T-helper 17 cell (primary cell): ENCODE results near the gene FMN1. TPM values are rescaled to one million over a fixed set of nuclear protein-coding genes. Genes with fewer than 3 reads are reported as not detected.

Experiments
- ATAC-seq: fragments of 150-1000 bp; cut with Tn5 transposase; 2 replicates; pipeline ENCODE4 v1.10.0; 2021; ENCODE audit warnings: mild to moderate bottlenecking, moderate library complexity
- DNase-seq, 3 donors: peaks; one replicate each; pipeline versions ENCODE4 v3.0.0 to v3.0.0-alpha.2; 2020 to 2021
- H3K9me3 ChIP-seq: one replicate; pipeline ENCODE4 v1.7.0; 2013; ENCODE audit warnings: low read length, mild to moderate bottlenecking; ENCODE audit not compliant: control insufficient read depth, poor library complexity, severe bottlenecking
- H3K27ac Mint-ChIP-seq: one replicate; pipeline ENCODE4 v1.8.0; 2022; ENCODE audit warnings: mild to moderate bottlenecking, moderate library complexity, mixed read lengths
- H3K27me3 Mint-ChIP-seq: one replicate; pipeline ENCODE4 v1.8.0; 2022; ENCODE audit warnings: mixed read lengths
- H3K36me3 Mint-ChIP-seq: one replicate; pipeline ENCODE4 v1.8.0; 2022; ENCODE audit warnings: low read depth, mixed read lengths
- H3K4me1 Mint-ChIP-seq: one replicate; pipeline ENCODE4 v1.8.0; 2022; ENCODE audit warnings: mild to moderate bottlenecking, mixed read lengths
- H3K4me3 Mint-ChIP-seq: one replicate; pipeline ENCODE4 v1.8.0; 2022; ENCODE audit warnings: mild to moderate bottlenecking, moderate library complexity, mixed read lengths
- total RNA-seq, 4 donors: library from RNA in 2 of 4; stranded (reverse) in 2 of 4; gene quantifications; one replicate each; pipeline ENCODE4 v1.2.3 and lab custom pipeline; 2022 to 2026

FMN1 gene
- total RNA-seq, 2 donors from 2014 or later = 18.7 to 35.2 TPM

DNA sequence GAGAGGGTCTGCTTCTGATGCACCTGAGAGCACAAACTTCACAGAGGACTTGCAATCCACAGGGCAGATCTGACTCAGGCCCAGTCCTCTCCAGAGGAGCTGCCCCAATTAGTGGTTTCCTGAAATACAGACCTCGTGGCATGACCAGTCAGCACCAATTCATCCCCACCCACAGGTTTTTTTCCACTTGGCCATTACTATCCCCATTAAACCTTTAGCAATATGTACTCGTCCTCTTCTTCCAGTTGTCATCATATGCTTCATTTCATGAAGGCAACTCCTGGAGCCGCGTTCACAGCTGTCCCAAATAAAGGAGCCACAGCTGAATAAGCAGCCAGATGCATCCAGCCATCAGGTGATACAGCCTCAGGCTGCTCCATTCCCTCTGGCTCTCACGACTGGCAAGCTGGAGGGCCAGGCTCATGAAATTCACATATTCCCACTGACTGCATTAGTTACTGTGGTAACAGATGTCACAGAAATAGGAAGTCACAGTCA, 163.1 kb downstream of the FMN1 start:
- ATAC-seq = no peak
- H3K27me3 Mint-ChIP-seq = peaks cover 10% of the 10 kb centered on the region
- H3K4me3 Mint-ChIP-seq = no peak overlapping the region

DNA sequence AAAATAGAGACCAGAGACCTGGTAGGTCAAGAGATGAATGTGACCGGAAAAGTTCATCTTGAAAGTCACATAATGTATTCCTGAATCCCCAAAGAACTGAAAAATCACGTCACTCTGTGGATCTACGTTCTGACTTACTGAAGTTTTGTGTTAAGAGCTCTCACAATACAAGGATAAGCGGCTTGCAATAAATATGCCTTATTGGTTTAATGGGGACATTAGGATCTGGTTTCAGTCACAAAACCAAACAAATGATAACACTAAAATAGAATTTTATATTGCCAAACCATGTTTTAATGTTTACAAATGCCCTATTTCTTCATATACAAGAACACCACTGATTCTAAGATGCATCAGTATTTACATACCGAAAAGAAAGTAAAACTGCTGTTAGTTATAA, 164.2 kb downstream of the FMN1 start:
- peaks cover 10% of the 10 kb centered on the region for H3K27me3 Mint-ChIP-seq
- peak overlapping the region; percentile 82 for H3K27ac Mint-ChIP-seq
- H3K4me3 Mint-ChIP-seq = no peak overlapping the region
- H3K36me3 Mint-ChIP-seq = no peaks in the 10 kb centered on the region
- ATAC-seq = no peak
- H3K9me3 ChIP-seq = no peaks in the 10 kb centered on the region
- DNase-seq = no peak
- peaks cover 22% of the 10 kb centered on the region for H3K4me1 Mint-ChIP-seq

More for the DNA sequence above, 163.1 kb downstream of the FMN1 start:
- no peak for DNase-seq
- H3K27ac Mint-ChIP-seq = no peak overlapping the region
- peaks cover 27% of the 10 kb centered on the region for H3K4me1 Mint-ChIP-seq
- no peaks in the 10 kb centered on the region for H3K36me3 Mint-ChIP-seq
- H3K9me3 ChIP-seq = no peaks in the 10 kb centered on the region

DNA sequence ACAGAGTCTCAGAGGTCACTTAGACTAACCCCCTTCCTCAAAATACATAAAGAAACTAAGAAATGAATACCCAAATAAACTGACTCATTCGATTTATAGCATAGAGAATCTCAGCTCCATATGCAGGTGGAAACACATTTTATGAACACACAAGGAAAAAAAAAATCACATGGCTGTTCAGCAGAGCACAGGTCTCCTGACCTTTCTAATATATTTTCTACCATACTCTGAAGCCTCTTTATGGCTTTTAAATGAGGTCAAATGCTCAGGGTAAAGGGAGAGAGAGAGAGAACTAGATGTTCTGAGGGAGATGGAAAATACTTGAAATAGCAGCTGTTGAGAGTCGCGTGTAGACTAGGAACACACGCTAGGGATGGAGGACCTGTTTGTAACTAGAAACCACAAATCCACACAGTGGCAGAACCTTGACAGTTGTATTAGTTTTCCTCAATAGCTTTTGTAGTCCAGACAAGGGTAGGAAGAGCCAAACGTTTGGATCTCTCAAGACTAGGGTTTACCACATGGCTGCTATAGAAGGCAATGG, 165.3 kb downstream of the FMN1 start:
- Mint-ChIP-seq H3K4me3 (peak overlapping the region; percentile 36), H3K4me1 (peaks cover 22% of the 10 kb centered on the region), H3K36me3 (no peaks in the 10 kb centered on the region), H3K27ac (peak overlapping the region; percentile 82), H3K27me3 (peaks cover 10% of the 10 kb centered on the region)
- ATAC-seq (no peak), DNase-seq (no peak)
- H3K9me3 ChIP-seq = no peaks in the 10 kb centered on the region

DNA sequence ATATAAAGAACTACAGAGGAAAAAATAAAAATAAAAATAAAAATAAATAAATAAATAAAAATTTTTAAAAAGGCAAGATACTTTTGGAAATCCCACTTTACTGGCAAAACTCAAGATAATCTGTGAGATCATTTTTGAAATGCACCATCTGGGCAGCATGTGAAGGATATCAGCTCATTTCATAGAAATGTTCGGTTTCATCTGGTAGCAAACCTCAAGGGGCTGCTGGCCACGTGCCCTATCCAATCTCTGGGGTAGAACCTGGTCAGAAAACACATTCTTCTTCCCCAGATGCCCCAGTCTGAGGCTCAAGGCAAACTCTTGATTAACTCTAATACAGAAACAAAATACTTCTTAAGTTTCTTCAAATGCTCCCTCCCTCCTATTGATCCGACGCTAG, 166.0 kb downstream of the FMN1 start:
- Mint-ChIP-seq H3K36me3 (no peaks in the 10 kb centered on the region), H3K27me3 (peaks cover 10% of the 10 kb centered on the region), H3K27ac (peak overlapping the region; percentile 82), H3K4me1 (peaks cover 23% of the 10 kb centered on the region), H3K4me3 (no peak overlapping the region)
- DNase-seq (no peak), ATAC-seq (no peak)
- no peaks in the 10 kb centered on the region for H3K9me3 ChIP-seq

DNA sequence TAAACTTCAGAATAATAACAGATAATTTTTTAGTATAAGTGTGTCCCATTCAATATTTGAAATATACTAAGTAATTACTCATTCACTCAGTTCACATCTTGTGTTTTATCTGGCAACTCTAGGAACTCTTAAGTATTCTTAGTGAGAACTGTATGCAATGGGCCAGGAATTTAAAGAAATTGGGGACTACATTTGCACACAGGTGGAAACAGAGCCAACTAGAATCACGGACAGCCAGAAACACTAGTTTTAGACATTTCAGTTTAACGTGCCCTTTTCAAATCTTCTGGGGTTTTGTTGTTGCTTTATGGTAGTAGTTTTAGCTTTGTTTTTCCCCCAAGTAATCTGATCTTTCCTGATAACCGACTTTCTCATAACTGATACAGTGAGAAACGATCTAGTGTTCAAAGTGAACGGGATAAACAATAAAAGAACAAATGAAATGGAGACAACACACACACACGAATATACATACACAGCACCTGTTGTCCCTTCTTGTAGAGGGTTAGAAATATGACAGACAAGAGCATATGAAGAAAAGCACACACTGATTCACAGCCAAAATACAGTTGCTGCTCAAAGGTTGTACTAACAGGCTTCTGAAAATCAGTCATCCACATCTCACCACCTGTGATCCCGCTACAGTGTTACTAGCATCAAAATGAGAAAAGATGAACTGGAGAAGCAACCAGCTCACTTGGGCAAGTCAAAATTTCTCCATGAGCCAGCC, 167.0 kb downstream of the FMN1 start:
- ATAC-seq = no peak
- peaks cover 25% of the 10 kb centered on the region for H3K4me1 Mint-ChIP-seq
- no peaks in the 10 kb centered on the region for H3K36me3 Mint-ChIP-seq
- no peak overlapping the region for H3K4me3 Mint-ChIP-seq
- H3K9me3 ChIP-seq = no peaks in the 10 kb centered on the region
- no peak for DNase-seq
- H3K27me3 Mint-ChIP-seq = peaks cover 10% of the 10 kb centered on the region
- H3K27ac Mint-ChIP-seq = peak overlapping the region; percentile 4

DNA sequence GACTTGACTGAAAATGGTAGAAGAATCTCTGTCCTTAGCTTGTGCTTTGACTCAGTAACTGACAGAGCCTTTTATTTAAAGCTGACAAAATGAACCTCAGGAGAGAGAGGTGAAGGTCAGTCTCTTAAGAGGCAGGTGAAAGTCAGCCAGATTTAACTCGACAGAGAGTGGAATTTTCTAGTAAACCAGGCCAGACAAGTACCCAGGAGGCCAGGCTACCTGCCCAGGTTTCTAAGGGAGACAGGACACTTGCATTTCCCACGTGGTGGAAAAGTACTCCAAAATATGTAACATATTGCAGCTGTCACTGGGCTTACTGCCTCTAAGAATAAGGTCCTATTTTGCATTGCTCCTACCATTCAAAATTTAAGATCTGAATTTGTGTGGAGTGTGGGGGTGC, 167.9 kb downstream of the FMN1 start:
- no peak for DNase-seq
- no peaks in the 10 kb centered on the region for H3K9me3 ChIP-seq
- Mint-ChIP-seq H3K36me3 (no peaks in the 10 kb centered on the region), H3K27me3 (peaks cover 10% of the 10 kb centered on the region), H3K27ac (no peak overlapping the region), H3K4me1 (peaks cover 26% of the 10 kb centered on the region), H3K4me3 (no peak overlapping the region)
- no peak for ATAC-seq

DNA sequence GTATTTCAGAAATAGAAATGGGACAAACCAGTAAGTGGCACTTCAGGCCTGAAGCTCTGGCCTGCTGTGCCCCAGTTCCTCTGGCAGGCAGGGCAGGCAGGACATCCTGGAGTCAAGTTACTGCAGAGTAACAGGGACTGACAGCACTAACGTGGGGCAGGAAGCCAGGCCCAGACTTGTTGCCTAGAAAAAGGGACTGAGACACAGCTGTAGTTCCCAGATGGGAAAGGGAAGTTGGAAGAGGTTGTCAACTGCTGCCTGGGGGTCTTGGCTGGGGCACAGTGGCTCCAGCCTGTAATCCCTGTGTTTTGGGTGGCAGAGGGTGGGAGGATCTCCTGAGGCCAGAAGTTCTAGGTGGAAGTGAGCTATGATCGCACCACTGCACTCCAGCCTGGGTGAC, 171.9 kb downstream of the FMN1 start:
- Mint-ChIP-seq H3K4me3 (peak overlapping the region; percentile 31), H3K27me3 (no peaks in the 10 kb centered on the region), H3K36me3 (no peaks in the 10 kb centered on the region), H3K4me1 (peaks cover 11% of the 10 kb centered on the region), H3K27ac (peak overlapping the region; percentile 75)
- no peaks in the 10 kb centered on the region for H3K9me3 ChIP-seq
- ATAC-seq = no peak
- DNase-seq = no peak

DNA sequence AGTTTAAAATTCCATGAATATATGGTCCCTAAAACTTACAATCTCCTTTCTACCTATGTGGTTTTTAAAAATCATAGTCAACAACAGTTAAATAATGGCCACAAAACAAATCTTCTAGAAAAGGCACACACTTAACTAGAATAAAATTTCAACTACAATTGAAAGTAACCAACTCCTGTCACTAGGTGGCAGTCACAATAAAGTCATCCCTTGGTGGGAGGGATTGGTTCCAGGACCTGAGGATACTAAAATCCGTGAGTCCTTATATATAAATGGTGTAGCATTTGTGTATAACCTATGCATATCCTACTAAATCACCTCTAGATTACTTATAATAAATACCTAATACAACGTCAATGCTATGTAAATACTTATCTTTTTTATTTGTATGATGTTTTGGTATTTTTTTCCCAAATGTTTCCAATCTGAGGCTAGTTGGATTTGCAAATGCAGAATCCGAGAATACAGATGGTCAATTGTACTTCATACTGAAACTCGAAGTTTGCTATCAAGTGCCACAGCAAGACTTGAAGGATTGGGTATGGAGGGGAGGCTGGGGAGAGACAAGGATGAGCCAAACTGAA, 172.6 kb downstream of the FMN1 start:
- Mint-ChIP-seq H3K27ac (peak overlapping the region; percentile 75), H3K27me3 (no peaks in the 10 kb centered on the region), H3K36me3 (no peaks in the 10 kb centered on the region), H3K4me1 (peaks cover 9% of the 10 kb centered on the region), H3K4me3 (no peak overlapping the region)
- ATAC-seq (no peak), DNase-seq (no peak)
- H3K9me3 ChIP-seq = no peaks in the 10 kb centered on the region

DNA sequence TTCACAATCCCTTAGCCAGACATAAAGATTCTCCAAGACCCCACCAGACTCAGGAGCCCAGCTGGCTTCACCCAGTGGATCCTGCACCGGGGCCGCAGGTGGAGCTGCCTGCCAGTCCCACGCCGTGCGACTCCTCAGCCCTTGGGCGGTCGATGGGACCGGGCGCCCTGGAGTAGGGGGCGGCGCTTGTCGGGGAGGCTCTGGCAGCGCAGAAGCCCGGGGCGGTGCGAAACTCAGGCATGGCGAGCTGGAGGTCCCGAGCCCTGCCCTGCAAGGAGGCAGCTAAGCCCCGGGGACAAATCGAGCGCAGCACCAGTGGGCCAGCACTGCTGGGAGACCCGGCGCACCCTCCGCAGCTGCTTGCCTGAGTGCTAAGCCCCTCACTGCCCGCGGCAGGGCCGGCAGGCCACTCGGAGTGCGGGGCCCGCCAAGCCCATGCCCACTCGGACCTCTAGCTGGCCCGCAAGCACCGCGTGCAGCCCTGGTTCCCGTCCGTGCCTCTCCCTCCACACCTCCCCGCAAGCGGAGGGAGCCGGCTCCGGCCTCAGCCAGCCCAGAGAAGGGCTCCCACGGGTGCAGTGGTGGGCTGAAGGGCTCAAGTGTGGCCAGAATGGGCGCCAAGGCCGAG, 175.0 kb downstream of the FMN1 start:
- ATAC-seq = no peak
- DNase-seq = no peak
- H3K36me3 Mint-ChIP-seq = no peaks in the 10 kb centered on the region
- no peak overlapping the region for H3K4me3 Mint-ChIP-seq
- H3K4me1 Mint-ChIP-seq = peaks cover 9% of the 10 kb centered on the region
- no peak overlapping the region for H3K27ac Mint-ChIP-seq
- peaks cover 4% of the 10 kb centered on the region for H3K27me3 Mint-ChIP-seq
- no peaks in the 10 kb centered on the region for H3K9me3 ChIP-seq

DNA sequence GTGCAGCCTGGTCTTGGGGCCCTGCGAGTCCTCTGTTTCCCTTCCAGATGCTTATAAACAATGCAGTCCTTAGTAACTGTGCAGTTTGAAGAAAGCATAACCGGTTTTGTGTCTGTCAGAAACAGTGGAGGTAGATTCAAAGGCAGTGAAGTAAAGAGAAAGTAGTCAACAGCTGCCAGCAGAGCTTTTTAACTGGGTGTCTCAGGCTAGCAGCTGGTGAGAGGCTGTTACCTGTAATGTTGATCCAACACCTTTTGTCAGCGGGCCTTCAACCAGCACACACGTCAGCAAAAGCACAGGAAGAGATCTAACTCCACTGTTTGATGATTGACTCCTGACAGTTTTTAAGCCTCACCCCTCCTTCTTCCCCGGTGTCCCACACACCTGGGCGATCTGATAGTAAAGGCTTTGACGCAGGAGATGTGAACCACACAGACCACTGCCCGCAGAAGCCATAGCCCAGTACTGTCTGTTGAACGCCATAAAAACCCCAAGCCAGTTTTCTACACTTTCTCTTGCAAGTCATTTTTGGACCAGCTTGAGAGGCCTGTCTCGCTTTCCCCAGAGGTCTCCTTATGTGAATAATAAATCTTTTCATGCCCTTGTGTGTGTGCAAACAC, 178.0 kb downstream of the FMN1 start:
- peak overlapping the region; percentile 27 for H3K27ac Mint-ChIP-seq
- no peak overlapping the region for H3K4me3 Mint-ChIP-seq
- H3K4me1 Mint-ChIP-seq = peaks cover 2% of the 10 kb centered on the region
- H3K36me3 Mint-ChIP-seq = no peaks in the 10 kb centered on the region
- peaks cover 4% of the 10 kb centered on the region for H3K27me3 Mint-ChIP-seq
- no peak for DNase-seq
- H3K9me3 ChIP-seq = no peaks in the 10 kb centered on the region
- ATAC-seq = peak; percentile 87

DNA sequence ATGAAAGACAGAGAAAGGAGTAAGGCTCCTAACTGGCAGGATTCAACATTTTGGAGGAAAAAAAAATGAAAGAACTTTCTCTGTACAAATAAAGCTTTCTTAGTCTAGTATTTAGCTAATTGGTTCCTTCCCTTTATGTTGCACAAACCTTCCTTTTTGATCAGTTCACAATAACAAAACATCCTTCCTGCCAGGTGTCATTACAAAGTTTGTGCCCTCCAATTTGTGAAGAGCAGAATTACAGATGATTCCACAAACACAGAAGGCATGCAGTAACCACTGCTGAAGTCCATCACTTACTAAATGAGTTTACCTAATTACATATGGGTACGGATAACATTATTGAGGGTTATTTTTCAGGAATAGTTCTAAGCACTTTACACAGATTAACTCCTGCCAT, 179.9 kb downstream of the FMN1 start:
- DNase-seq (no peak), ATAC-seq (no peak)
- Mint-ChIP-seq H3K36me3 (no peaks in the 10 kb centered on the region), H3K27ac (no peak overlapping the region), H3K4me1 (no peaks in the 10 kb centered on the region), H3K4me3 (no peak overlapping the region), H3K27me3 (peaks cover 4% of the 10 kb centered on the region)
- H3K9me3 ChIP-seq = no peaks in the 10 kb centered on the region

DNA sequence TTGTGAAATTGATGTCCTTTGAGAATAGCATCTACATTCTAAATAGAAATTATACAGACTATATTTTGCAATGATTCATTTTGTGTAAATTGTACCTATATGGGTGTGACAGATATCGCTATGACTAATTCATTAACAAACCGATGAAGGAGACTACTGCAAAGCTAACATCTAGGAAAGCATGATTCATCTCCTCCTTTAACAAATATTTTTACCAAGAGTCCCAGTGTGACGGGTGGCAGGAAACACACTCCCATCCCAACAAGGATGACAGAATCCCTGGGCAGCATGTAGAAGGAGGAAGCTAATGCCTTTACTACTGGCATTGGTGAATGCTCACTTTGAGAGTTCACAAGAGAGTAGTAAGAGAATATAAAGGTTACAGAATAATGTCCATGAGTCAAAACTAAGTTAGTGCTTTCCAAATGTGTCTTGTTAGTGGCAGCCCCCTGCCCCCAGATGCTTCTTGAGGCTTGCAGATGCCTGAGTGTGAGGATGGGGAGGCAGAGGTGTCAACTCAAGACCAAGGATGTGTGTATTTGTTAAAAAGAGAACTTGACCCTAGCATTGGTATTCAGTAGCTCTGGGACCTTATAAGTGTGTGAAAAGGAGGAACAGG, 180.6 kb downstream of the FMN1 start:
- ATAC-seq (no peak), DNase-seq (no peak)
- Mint-ChIP-seq H3K4me1 (no peaks in the 10 kb centered on the region), H3K36me3 (no peaks in the 10 kb centered on the region), H3K4me3 (no peak overlapping the region), H3K27ac (no peak overlapping the region), H3K27me3 (peaks cover 4% of the 10 kb centered on the region)
- H3K9me3 ChIP-seq = no peaks in the 10 kb centered on the region

DNA sequence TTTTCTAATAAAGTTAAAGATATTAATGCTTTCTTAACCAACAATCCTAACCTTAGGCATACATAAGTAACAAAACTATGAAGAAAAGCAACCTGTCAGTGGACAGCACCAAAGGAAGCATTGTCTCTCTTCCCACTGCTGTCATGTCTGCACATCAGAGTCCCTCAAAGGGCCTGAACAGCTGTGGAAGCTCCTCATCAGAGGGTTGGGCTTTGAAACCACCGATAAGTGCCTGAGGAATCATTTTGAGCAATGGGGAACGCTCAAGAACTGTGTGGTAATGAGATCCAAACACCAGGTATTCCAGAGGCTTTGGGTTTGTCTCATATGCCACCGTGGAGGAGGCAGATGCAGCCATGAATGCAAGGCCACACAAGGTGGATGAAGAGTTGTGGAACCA, 182.5 kb downstream of the FMN1 start:
- peaks cover 4% of the 10 kb centered on the region for H3K27me3 Mint-ChIP-seq
- no peaks in the 10 kb centered on the region for H3K9me3 ChIP-seq
- no peak for ATAC-seq
- no peak for DNase-seq
- peaks cover 6% of the 10 kb centered on the region for H3K4me1 Mint-ChIP-seq
- H3K36me3 Mint-ChIP-seq = peaks cover 3% of the 10 kb centered on the region
- H3K4me3 Mint-ChIP-seq = no peak overlapping the region
- no peak overlapping the region for H3K27ac Mint-ChIP-seq
